ENCODE data around the gene ACACA. TPM values are rescaled to one million over a fixed set of nuclear protein-coding genes. Genes with fewer than 3 reads are reported as not detected.

ACACA gene
- total and polyA plus RNA-seq, 9 of the 15 experiments (the other 6 are each of a cell fraction or from before 2014, with no cell fraction given): 35.9 to 135 (median 88.4) TPM

DNA sequence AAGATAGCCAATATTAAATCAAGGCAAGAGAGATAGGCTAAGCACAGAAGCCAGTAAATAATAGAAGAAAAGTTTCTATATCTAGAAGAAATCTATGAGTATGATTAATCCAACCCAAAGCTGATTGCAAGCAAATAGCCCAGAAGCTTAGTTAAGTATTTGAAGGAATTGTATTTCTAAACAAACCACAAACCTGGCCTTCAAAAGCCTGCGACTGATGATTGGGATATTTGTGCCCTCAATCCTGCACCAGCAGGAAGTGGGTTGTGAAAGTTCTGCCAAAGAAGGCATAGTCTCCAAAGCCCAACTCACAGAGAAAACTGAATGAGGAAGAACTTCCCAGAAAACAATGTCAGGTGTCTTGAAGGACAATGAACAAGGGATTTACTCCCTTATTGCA is 145.3 kb downstream of the ACACA start:
- TF ChIP-seq TRIM24 (IDR thresholded peaks at IDR 0.05) (no peak), MTA2 (IDR thresholded peaks at IDR 0.05; ENCODE audit: low read depth) (no peak), DACH1 (IDR thresholded peaks at IDR 0.05; ENCODE audit: partially characterized antibody) (no peak), CHD1 (IDR thresholded peaks at IDR 0.05; ENCODE audit: low read length) (no peak), PTTG1 (tag; IDR thresholded peaks at IDR 0.05; ENCODE audit: low read depth) (no peak), KAT2B (IDR thresholded peaks at IDR 0.05; ENCODE audit: low read depth, low read length) (no peak), ZNF780A (CRISPR knock-in tag; IDR thresholded peaks at IDR 0.05) (no peak), SPI1 (IDR thresholded peaks at IDR 0.05; ENCODE audit: borderline replicate concordance, low read depth, low read length) (no peak), SREBF1 (IDR thresholded peaks at IDR 0.05; ENCODE audit: borderline replicate concordance, low read depth, low read length) (no peak), EZH2 (IDR thresholded peaks at IDR 0.05; ENCODE audit: borderline replicate concordance, low read depth, low read length) (no peak)
- TF ChIP-seq, protein P1, sequence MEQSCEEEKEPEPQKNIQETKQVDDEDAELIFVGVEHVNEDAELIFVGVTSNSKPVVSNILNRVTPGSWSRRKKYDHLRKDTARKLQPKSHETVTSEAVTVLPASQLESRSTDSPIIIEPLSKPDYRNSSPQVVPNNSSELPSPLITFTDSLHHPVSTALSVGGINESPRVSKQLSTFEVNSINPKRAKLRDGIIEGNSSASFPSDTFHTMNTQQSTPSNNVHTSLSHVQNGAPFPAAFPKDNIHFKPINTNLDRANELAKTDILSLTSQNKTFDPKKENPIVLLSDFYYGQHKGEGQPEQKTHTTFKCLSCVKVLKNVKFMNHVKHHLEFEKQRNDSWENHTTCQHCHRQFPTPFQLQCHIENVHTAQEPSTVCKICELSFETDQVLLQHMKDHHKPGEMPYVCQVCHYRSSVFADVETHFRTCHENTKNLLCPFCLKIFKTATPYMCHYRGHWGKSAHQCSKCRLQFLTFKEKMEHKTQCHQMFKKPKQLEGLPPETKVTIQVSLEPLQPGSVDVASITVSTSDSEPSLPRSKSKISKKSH (CRISPR knock-in tag; IDR thresholded peaks at IDR 0.05): no peak
- TF ChIP-seq, protein P2, sequence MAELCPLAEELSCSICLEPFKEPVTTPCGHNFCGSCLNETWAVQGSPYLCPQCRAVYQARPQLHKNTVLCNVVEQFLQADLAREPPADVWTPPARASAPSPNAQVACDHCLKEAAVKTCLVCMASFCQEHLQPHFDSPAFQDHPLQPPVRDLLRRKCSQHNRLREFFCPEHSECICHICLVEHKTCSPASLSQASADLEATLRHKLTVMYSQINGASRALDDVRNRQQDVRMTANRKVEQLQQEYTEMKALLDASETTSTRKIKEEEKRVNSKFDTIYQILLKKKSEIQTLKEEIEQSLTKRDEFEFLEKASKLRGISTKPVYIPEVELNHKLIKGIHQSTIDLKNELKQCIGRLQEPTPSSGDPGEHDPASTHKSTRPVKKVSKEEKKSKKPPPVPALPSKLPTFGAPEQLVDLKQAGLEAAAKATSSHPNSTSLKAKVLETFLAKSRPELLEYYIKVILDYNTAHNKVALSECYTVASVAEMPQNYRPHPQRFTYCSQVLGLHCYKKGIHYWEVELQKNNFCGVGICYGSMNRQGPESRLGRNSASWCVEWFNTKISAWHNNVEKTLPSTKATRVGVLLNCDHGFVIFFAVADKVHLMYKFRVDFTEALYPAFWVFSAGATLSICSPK (IDR thresholded peaks at IDR 0.05; ENCODE audit: borderline replicate concordance): no peak
- TF ChIP-seq, protein P3, sequence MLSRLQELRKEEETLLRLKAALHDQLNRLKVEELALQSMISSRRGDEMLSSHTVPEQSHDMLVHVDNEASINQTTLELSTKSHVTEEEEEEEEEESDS (CRISPR knock-in tag; IDR thresholded peaks at IDR 0.05): no peak
- TF ChIP-seq, protein P4, sequence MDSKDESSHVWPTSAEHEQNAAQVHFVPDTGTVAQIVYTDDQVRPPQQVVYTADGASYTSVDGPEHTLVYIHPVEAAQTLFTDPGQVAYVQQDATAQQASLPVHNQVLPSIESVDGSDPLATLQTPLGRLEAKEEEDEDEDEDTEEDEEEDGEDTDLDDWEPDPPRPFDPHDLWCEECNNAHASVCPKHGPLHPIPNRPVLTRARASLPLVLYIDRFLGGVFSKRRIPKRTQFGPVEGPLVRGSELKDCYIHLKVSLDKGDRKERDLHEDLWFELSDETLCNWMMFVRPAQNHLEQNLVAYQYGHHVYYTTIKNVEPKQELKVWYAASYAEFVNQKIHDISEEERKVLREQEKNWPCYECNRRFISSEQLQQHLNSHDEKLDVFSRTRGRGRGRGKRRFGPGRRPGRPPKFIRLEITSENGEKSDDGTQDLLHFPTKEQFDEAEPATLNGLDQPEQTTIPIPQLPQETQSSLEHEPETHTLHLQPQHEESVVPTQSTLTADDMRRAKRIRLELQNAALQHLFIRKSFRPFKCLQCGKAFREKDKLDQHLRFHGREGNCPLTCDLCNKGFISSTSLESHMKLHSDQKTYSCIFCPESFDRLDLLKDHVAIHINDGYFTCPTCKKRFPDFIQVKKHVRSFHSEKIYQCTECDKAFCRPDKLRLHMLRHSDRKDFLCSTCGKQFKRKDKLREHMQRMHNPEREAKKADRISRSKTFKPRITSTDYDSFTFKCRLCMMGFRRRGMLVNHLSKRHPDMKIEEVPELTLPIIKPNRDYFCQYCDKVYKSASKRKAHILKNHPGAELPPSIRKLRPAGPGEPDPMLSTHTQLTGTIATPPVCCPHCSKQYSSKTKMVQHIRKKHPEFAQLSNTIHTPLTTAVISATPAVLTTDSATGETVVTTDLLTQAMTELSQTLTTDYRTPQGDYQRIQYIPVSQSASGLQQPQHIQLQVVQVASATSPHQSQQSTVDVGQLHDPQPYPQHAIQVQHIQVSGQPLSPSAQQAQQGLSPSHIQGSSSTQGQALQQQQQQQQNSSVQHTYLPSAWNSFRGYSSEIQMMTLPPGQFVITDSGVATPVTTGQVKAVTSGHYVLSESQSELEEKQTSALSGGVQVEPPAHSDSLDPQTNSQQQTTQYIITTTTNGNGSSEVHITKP (IDR thresholded peaks at IDR 0.05; ENCODE audit: partially characterized antibody): no peak
- POLR2A ChIA-PET: interaction anchor here (0.6 kb wide), 2 partner anchors 37 to 348 kb away, joined by 3 to 5 read pairs; no protein-coding TSS in a partner anchor
- intact Hi-C loops (cut with micrococcal nuclease): no loop called here

More for the DNA sequence above, 145.3 kb downstream of the ACACA start:
- H2AFZ ChIP-seq (ENCODE audit: low read depth, low read length): no peak overlapping the region
- WGBS (ENCODE audit: insufficient coverage, low coverage, missing lambda C conversion rate): 100% methylated on average over 1 of the region's 1 CpG
- H3K4me3 ChIP-seq: no peak overlapping the region
- peaks cover 96% of the 10 kb centered on the region for H3K36me3 ChIP-seq (ENCODE audit: control insufficient read depth, insufficient read depth, low read length)
- DNase-seq (ENCODE audit: extremely low read depth in 1 of 4, low spot score in 3 of 4) (no peak), FAIRE-seq (no peak), ATAC-seq (no peak)
- H3K9ac ChIP-seq (ENCODE audit: insufficient read depth in 1 of 2, low read depth in 2 of 2, low read length in 2 of 2): no peak overlapping the region
- no peaks in the 10 kb centered on the region for H4K20me1 ChIP-seq (replicated peaks; ENCODE audit: control insufficient read depth, insufficient read depth, low read length)
- no peaks in the 10 kb centered on the region; a peak in 1 of 5 replicates for H3K4me1 ChIP-seq (replicated peaks in 1 of 2; ENCODE audit: control insufficient read depth in 2 of 2, insufficient read depth in 2 of 2, low read length in 2 of 2)
- in situ Hi-C loops (cut with MboI): no loop called here
- no peaks in the 10 kb centered on the region for H3K9me1 ChIP-seq (ENCODE audit: control insufficient read depth, insufficient read depth, low read length)
- H3K79me2 ChIP-seq (ENCODE audit: control insufficient read depth, insufficient read depth, low read length): no peaks in the 10 kb centered on the region
- no peaks in the 10 kb centered on the region for H3K27me3 ChIP-seq (ENCODE audit: control insufficient read depth in 2 of 2, insufficient read depth in 2 of 2, low read length in 2 of 2)
- no peaks in the 10 kb centered on the region; the same call in 1 of the 2 replicates for H3K9me3 ChIP-seq (replicated peaks; ENCODE audit: control insufficient read depth, insufficient read depth, low read depth, low read length)
- CTCF ChIA-PET (ENCODE audit: low intra/inter-chr PET ratio): no interaction called here
- H3K4me2 ChIP-seq (ENCODE audit: insufficient read depth, low read length): no peak overlapping the region
- no peak overlapping the region for H3K27ac ChIP-seq (ENCODE audit: extremely low read depth, low read depth, low read length)
- BruUV-seq (replicated peaks): no TSS peak

Measured in K562 (cell line).